GM21447 (cell line): ENCODE measurements around the gene EMC9.
A peak's percentile ranks its signal among the peaks of the same experiment; 100 is the strongest.

Experiments used
- ATAC-seq: cut with Tn5 transposase; IDR thresholded peaks from one replicate; pipeline ENCODE4 v1.9.1; 2021; ENCODE audit not compliant: unreplicated experiment

EMC9 gene, protein sequence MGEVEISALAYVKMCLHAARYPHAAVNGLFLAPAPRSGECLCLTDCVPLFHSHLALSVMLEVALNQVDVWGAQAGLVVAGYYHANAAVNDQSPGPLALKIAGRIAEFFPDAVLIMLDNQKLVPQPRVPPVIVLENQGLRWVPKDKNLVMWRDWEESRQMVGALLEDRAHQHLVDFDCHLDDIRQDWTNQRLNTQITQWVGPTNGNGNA

DNA sequence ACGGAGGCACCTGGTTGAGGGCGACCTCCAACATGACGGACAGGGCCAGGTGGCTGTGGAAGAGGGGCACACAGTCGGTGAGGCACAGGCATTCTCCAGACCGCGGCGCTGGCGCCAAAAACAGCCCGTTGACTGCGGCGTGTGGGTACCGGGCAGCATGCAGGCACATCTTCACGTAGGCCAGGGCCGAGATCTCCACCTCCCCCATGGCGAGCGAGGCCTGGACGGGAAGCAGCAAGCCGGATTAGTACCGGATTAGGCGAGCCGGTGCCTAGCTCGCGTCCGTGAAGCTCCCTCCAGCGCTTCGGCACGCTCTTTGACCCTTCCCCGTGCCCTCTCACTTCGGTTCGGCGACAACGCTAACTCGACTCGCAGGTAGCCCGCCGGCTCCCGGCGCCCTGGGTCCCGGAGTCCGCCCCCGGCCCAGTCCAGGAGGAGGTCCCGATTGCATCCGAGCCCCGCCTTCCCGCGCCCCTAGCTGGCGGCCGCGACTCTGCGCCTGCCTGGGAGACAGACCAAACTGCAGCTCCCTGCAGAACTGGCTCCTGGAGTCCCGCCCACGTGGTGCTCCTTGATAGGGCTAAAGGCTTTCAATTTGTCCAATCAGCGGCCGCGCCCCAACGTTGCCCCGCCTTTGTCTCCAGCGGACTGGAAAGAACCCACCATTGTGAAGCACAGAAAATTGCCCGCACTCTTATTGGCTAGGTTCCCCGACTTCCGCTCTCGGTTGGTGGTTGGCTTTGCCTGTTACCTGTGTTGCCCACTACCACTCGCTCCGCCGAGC is at the start of gene EMC9:
EMC9 (minus strand) TSS at position 495 of the 784 bp plus-strand sequence; CDS start at position 208, 287 bp downstream.
- peak; percentile 80 for ATAC-seq

DNA sequence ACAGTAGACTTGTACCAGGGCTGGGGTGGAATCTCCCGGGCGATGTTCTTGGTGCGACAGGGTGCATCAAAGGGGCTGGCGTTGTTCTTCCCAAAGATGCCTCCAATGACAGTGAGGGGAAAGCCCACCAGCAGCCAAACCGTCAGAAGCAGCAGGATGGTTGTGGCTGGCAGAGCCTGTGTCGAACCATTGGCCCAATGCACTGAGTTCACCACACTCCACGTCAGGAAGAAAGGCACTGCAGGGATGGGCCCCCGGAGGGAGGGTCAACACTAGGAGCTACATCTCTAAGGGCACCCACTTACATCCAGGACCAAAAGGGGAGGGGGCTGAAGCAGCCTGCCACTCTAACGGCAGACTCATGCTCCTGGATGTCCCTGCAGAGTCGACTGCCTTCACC is 49.0 kb upstream of the EMC9 start:
- ATAC-seq: no peak

DNA sequence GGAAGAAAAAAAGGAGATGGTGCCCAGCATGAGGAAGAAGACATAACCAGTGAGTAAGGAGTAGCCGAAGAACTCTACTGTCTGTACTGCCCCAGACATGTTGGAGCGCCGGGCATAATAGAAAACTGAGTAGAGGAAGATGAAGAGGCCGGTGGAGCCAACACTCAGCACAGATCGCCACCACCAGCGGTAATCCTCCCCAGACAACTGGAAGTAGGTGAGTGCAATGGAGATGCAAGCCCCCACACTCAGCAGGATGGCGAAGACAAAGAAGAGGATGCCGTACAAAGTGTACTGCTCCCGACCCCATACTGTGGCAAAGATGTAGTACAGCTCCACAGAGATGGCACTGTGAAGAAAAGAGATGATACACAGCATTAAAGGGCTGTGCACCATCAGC is 48.1 kb upstream of the EMC9 start:
- no peak for ATAC-seq

DNA sequence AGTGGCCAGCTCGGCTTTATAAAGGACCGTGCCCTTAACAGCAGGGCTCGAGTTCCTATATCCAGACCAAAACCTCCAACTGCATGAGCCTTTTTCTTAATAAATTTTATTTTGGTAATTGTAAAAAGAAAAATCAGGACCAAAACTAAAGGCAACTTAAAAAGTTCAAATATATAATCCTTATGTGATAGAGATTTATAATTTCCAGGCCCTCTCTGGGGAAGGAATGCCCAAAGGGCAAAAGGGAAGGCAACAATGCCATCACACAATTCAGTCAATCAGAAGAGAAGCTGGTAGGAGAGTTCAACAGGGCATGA is 47.6 kb upstream of the EMC9 start:
- no peak for ATAC-seq

DNA sequence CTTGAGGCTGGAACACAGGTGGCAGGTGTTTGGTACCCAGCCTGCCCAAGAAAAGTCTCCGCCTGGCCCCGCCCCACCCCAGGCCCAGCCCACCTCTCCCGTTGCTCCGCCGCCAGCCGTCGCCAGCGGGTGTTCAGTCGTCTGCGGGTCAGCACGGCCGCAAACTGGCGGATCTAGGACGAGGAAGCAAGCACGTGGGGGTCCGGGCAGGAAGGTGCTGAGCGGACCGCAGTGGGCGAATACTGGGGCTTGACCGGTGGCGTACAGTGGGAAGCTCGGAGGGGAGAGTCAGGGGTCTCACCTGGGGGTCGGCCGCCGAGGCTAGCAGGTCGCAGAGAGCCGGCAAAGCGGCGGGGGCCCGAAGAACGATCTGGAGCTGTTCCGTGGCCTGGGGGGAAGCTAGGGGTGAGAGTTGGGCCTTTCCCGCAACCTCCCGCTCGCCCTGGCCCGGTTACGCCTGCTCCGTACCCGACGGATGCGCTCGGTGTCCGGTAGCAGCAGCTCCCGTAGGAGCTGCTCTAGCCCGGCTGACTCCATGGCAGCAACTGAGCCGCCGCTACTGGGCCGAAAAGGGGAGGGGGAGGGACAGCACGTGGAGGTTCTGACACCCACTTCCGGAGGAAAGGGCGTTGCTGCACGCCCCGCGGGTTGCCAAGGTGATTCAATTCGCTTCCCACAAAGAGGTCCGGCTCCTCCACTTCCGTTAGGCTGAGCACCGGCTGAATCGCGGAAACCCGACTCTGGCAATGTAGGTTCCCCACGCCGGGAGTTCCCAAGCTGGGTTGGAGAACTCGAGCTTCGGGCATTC is 47.1 kb upstream of the EMC9 start, which contains the start of gene IPO4:
IPO4 (minus strand) TSS at position 566 of the 808 bp plus-strand sequence; CDS start at position 537, 29 bp downstream.
- peak; percentile 93 for ATAC-seq

DNA sequence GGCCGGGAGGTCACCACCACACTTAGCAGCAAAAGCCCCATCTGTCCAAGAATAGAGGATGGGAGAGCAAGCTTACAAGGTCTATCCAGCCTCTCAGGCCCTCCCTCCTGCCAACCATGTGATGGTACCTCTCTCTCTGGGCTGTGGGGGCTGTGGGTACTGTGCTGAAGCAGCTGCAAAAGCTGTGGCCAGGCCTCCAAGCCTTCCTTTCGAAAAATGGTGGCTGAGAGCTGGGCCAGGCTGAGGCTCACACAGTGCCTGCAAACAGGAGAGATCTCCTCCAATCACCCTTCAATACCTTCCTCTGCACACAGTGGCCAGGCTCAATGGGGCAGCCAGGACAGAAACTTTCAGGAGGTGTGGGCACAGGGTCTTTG is 46.1 kb upstream of the EMC9 start:
- no peak for ATAC-seq

DNA sequence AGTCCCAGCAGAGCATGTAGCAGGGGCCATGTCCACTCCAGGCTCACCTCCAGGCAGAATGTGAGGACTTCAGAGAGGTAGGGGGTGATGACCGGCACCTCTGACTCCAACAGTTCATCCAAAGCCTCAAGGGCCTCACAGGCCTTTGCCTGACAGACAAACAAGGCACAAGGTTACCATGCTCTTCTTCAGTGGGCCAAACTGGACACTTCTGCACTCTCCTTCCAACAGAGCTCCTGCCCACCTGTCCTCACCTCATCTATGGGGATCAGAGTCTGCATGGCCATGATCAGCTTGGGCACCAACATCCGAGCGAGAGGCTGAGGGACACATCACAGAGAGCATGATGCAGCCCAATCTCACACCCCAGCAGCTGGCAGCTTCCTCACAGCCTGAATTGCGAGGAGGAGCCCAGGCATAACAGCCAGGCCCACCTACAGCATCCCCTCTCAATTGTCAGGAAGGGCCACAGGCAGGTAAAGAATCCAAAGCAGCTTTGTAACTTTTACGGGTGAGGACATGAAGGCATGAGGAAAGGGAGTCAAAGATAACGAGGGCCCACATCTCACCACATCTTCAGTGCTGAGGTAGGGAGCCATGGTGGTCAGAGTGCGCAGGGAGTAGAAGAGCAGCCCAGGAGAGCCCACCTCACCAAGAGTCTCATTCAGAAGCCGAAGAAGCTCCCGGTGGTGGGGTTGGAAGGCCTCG is 45.6 kb upstream of the EMC9 start:
- ATAC-seq: no peak

DNA sequence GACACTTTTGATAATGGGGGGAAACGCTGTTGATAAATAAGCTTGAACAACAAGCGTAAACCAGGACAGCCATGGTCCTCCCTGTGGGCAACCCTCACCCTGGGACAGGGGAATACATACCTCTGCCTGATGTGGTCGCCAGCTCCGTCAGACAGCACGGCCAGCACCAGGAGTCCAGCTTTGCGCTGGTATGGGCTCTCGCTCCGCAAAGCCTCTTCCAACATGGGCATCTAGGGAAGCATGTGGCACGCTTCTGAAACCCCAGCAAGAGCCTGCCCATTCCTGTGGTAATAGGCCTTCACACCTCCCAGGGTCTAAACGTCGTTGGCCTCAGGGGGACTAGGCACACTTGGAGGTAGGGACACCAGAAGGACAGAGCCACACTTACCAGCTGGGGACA is 44.4 kb upstream of the EMC9 start:
- ATAC-seq: no peak

DNA sequence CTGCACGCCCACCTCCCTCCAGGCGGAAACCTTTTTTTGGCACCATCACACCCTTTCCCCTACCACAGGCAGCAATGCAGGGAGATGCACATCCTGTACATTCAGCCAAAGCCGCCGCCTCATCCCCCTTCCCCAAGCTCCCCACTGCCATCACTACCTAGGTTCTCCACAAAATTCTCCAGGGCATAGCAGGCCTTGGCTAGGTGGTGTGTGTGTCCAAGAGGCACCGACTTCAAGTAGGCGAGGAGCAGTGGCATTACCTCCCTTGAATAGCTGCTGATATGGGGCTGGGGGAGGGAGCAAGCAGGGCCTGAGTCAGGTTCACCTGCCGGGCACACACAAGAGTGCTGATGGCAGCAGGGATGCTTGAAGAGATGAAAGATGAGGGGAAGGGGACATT is 43.6 kb upstream of the EMC9 start:
- no peak for ATAC-seq

DNA sequence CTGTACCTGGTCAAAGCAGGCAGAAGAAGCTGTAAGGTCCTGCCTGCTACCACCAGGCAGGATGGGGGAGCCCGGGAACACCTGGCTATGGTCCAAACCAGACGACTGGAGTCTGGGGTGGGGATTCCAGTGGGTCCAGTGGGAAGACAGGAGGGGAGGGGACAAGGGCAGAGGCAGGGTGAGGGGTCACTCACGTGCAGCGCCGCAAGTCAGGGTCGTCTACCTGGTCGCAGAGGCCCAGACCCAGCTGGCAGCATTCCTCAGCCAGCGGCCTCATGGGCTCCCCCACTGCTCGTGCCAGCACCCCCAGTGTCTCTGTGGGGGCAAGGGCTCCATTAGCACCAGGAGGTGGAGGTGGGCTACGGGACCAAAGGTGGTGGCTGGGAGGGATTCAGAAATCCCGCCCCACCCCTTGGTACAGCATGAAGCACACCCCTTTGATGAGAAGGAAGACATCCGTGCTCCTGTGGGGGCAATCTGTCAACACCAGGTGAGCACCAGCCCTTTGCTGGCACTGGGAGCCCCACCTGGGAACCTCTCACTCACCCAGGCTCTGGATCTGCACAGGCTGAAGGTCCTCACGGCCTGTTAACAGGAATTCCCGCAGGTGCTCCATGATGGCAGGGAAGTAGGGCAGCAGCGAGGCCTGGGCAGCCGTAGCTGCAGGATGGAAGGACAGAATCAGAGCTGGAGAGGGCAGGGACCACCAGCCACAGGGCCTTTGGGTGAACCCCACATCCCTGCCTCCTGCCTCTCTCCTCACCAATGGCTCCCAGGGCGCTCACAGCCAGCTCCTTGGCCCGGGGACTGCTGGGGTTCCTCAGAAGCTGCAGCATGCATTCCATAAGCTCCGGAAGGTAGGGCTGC is 42.9 kb upstream of the EMC9 start:
- no peak for ATAC-seq

DNA sequence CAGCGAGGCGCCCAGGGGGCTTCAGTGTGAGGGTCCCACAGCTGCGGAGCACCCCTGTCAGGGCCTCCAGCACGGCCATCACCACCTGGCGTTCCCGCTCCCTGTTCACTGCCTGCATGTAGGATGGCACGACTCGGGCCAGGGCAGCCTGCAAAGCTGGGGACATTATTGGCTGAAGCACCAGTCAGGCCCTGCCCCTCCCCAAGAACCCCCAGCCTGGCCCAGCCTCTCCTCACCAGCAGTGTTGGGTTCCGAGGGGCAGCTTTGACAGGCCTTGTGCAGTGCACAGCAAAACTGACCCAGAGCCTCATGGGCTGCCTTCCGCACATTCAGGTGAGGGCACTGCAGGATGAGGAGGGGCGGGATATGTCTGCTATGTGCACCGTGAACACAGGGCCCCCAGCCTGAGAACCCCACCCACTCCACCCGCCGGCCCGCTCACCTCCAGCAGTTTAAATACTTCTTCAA is 41.7 kb upstream of the EMC9 start:
- ATAC-seq: no peak

DNA sequence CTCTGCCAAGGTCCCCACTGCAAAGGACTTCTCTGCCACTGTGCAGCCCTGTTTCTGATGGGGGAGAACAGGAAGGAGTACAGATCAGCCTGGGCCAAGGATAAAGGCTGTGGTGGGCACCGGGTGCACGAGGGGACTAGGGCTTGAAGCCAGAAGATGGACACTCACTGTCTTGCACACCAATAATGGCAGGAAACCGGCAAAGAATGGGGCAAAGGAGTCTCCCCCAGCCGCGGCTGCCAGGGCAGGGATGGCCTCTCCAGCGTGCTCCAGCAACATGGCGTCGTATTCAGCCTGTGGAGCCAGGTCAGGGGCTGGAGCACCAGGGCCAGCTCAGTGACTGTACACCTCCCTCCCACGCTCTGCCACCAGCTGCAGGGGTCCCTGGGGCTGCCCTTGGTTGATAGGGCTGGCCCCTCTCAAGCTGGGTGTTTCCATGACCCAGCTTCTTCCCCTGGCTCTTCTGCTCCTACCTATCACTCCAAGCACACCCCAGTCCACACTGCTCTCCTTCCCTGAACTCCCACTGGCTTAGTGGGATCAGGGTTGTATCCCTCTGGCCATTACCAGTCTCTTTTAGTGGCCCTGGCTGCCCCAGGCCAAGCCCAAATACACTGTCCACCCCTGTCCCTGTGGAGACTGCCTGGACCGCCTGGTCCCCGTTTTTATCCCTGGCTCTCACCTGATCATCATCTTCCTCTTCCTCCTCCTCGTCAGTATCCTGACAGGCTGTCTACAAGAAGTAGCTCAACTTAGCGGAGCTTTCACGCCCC is 40.9 kb upstream of the EMC9 start:
- no peak for ATAC-seq

DNA sequence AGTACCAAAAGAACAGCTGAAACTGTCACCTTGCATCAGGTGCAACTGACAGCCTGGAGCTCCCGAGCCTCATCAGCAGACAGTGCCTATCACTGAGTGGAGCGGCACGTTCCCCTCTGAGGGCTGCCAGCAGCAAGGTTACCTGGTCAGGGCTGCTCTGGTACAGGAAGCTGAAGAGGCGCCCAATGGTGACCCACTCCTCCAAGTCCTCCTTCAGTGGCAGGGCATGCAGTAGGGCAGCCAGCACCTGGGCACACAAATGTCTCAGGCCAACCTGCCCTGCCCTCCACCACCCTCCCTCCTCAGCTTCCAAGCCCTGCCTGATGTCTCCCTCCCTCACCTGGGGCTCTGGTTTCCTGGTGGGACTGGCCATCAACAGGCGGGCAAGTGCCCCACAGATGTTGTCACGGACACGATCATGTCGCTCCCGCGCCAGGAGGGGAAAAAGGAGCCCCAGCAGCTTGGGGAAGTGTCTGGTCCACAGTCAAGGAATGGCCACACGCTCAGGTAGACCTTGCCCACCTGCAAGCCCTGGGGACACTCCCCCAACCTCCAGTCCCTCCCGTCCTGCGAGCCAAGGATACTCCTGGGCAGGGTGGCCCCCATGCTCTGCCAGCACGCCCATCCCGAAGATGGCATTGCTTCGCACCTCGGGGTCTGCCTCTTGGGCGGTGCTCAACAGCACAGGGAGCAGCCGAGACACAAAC is 40.1 kb upstream of the EMC9 start:
- ATAC-seq: no peak

DNA sequence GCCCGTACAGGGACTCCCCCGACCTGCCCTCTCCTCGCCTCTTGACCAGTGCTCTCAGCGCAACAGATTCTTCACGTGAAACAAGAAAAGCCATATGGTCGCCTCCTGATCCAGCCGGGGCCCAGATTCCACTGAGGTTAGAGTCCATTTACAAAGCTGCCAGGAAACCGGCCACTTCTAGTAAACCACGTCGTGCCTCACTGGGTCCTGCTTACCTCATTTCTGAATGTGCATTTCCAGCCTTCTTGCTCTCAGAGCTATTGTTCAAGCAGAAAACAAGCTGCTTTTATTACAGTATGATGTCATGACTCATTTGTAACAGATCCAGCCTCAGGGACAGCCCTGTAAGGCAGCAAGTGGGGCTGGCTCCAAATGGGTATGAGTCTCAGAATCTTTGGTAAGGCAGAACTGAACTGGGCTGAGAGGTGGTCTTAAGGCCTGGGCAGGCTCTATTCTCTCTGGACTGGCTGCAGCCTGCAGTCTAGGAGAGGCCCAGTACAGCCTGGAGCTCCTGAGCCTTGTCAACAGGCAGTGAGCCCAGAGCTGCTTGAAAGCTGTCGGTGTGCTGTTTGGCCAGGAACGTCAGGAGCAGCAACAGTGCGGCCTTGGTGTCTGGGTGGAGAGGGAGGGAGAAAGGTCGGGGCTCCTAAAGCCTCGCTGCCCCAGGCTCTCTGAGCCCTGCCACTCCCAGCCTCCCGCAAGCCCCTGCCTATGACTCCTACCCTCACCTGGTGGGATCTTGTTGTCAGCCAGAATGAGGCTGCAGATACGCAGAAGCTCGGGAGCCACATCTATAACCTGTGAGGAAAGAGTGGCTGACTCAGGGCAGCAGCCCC is 38.8 kb upstream of the EMC9 start:
- no peak for ATAC-seq

DNA sequence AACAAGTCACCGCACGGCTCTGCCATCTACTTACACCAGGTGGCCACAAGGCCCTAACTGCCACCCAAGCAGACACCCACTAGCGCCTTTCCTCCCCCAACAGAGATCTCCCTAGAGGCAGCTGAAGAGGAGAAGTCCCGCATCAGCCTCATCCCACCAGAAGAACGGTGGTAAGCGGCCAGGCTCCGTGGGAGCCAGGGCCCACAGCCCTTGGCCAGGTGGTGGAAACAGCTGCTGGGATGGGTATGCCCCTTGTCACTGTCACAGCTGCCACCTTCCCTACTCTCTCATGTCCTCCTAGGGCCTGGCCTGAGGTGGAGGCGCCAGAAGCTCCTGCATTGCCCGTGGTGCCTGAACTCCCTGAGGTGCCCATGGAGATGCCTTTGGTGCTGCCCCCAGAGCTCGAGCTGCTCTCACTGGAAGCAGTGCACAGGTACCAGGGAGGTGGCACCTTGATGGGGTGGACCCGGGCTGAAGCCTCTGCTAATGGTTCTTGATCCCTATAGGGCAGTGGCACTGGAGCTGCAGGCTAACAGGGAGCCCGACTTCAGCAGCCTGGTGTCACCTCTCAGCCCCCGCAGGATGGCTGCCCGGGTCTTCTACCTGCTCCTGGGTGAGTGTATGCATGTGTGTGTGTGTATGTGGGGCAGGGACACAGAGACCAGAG is 38.0 kb upstream of the EMC9 start:
- ATAC-seq: no peak

DNA sequence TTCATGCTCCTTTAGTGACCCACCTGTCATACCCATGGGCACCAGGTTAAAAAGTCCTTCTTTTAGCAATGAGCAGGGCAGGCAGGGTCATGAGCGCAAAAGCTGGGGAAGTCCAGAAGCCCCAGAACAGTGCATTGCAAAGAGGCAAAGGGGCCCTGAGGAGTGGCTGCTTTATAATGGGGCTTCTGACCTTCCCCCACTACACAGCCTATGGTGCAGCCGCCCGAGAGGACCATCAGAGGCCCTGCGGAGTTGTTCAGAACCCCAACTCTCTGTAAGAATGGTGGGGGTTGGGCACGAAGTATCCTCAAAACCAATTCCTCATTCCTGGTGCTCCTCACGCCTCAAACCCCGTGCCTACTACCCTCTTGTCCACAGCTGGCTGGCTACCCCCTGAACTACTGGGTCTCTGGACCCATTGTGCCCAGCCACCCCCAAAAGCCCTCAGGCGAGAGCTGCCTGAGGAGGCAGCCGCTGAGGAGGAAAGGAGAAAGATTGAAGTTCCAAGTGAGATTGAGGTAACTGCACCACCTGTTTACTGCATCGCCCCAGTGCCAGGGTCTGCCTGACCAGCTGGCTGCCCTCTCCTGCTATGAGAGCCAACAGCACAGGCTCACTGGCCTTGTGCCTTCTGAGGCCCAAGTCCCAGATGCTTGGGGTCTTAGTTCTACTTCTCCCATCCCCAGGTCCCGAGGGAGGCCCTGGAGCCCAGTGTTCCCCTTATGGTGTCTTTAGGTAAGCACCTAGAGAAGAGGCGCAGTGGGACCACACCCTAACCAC is 37.2 kb upstream of the EMC9 start:
- ATAC-seq: no peak

DNA sequence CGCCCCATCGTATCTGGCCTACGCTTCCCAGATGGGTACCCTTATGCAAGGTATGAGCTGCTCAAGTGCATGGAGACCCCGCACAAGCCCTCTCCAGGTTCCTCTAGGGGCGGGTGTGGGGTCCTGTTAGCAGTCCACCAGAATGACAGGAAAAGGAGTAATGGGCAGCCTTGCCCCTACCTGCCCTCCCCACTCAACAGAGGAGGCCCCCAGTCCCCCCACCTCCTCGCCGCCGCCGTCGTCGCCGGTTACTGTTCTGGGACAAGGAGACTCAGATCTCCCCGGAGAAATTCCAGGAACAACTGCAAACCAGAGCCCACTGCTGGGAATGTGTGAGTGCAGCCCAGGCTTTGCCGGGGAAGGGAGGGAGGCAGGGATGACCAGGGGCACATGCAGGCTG is 36.5 kb upstream of the EMC9 start:
- no peak for ATAC-seq
